GM12878 (cell line): ENCODE measurements around the gene ZBTB42.

ENCODE experiments used
- TF ChIP-seq, protein P1 (sequence below), 3 experiments: IDR thresholded peaks in 2 of 3; conservative IDR thresholded peaks in 1 of 3; 2 replicates each; pipeline ENCODE4 v1.5.1; 2011; ENCODE audit warnings: low read depth in 3 of 3, low read length in 3 of 3, mild to moderate bottlenecking in 3 of 3, control low read depth in 2 of 3, moderate library complexity in 2 of 3, inconsistent platforms in 1 of 3, mixed read lengths in 1 of 3; ENCODE audit not compliant: control insufficient read depth in 2 of 3, insufficient read depth in 1 of 3; ENCODE audit errors: extremely low read depth in 1 of 3
- TF ChIP-seq, protein P2 (sequence below): IDR thresholded peaks from 2 replicates; pipeline ENCODE4 v1.6.1; 2012; ENCODE audit warnings: low read depth, low read length, improper control_type of control experiment

DNA sequence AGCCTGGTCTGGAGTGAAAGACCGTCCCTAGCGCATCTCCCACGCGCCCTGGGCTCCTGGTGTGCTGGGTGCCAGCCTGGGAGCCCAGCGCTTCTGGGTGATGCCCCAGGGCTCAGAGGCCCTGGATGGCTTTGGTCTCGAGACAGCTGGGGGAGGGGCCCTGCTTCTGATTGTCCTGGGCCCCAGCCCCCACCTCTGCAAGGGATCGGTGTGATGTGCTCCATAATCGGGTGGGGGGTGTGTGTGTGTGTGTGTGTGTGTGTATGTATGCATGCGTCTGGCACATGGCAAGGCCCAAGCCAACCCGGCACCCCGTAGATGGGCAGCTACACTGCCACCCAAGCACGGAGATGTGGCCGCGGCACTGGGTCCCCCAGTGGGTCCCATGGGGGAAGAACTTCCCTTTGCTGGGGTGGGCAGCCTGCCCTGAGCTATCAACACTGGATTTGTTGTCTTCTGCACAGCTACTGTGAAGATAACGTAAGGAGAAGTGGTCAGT, 3.1 kb downstream of the ZBTB42 start:
- TF ChIP-seq, protein P1, sequence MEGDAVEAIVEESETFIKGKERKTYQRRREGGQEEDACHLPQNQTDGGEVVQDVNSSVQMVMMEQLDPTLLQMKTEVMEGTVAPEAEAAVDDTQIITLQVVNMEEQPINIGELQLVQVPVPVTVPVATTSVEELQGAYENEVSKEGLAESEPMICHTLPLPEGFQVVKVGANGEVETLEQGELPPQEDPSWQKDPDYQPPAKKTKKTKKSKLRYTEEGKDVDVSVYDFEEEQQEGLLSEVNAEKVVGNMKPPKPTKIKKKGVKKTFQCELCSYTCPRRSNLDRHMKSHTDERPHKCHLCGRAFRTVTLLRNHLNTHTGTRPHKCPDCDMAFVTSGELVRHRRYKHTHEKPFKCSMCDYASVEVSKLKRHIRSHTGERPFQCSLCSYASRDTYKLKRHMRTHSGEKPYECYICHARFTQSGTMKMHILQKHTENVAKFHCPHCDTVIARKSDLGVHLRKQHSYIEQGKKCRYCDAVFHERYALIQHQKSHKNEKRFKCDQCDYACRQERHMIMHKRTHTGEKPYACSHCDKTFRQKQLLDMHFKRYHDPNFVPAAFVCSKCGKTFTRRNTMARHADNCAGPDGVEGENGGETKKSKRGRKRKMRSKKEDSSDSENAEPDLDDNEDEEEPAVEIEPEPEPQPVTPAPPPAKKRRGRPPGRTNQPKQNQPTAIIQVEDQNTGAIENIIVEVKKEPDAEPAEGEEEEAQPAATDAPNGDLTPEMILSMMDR (IDR thresholded peaks at IDR 0.05 in 2 of 3, conservative IDR thresholded peaks at IDR 0.05 in 1 of 3; ENCODE audit: control insufficient read depth in 2 of 3, extremely low read depth in 1 of 3, insufficient read depth in 1 of 3, low read depth in 3 of 3, low read length in 3 of 3), result no peak
- TF ChIP-seq, protein P2, sequence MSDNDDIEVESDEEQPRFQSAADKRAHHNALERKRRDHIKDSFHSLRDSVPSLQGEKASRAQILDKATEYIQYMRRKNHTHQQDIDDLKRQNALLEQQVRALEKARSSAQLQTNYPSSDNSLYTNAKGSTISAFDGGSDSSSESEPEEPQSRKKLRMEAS, result no peak
